H9 (cell line): ENCODE data around the gene TIAM1. TPM values are rescaled to one million over a fixed set of nuclear protein-coding genes. Genes with fewer than 3 reads are reported as not detected.

Experiments
- DNase-seq: peaks from one replicate; pipeline ENCODE4 v3.0.0-alpha.2; 2017
- H2AFZ ChIP-seq: one replicate; pipeline ENCODE4 v1.6.1; 2013; ENCODE audit warnings: mild to moderate bottlenecking, low read length, control low read depth, moderate library complexity
- H2AK5ac ChIP-seq: 2 replicates; pipeline ENCODE4 v1.6.1; 2013; ENCODE audit warnings: low read length, control low read depth, mixed read lengths; ENCODE audit not compliant: insufficient read length
- H2BK120ac ChIP-seq: one replicate; pipeline ENCODE4 v1.6.1; 2013; ENCODE audit warnings: low read depth, mild to moderate bottlenecking, low read length, control low read depth, inconsistent platforms; ENCODE audit not compliant: poor library complexity, severe bottlenecking
- H2BK12ac ChIP-seq: 2 replicates; pipeline ENCODE4 v1.6.1; 2013; ENCODE audit warnings: low read length, control low read depth, mixed read lengths, low read depth; ENCODE audit not compliant: insufficient read length
- H2BK15ac ChIP-seq: 2 replicates; pipeline ENCODE4 v1.6.1; 2013; ENCODE audit warnings: low read depth, low read length, control low read depth
- H2BK20ac ChIP-seq: one replicate; pipeline ENCODE4 v1.6.1; 2013; ENCODE audit warnings: low read depth, mild to moderate bottlenecking, low read length, control low read depth, inconsistent platforms; ENCODE audit not compliant: poor library complexity, severe bottlenecking
- H2BK5ac ChIP-seq: 2 replicates; pipeline ENCODE4 v1.6.1; 2013; ENCODE audit warnings: low read length, control low read depth, mixed read lengths; ENCODE audit not compliant: insufficient read length
- H3K14ac ChIP-seq: 2 replicates; pipeline ENCODE4 v1.6.1; 2013; ENCODE audit warnings: low read length, control low read depth; ENCODE audit not compliant: insufficient read depth
- H3K18ac ChIP-seq: 2 replicates; pipeline ENCODE4 v1.6.1; 2013; ENCODE audit warnings: low read depth, mild to moderate bottlenecking, mixed read lengths, low read length, control low read depth; ENCODE audit not compliant: insufficient read length
- H3K23ac ChIP-seq: 2 replicates; pipeline ENCODE4 v1.6.1; 2013; ENCODE audit warnings: low read length, control low read depth, mixed read lengths, low read depth; ENCODE audit not compliant: insufficient read length
- H3K23me2 ChIP-seq: 2 replicates; pipeline ENCODE4 v1.6.1; 2013; ENCODE audit warnings: low read depth, mild to moderate bottlenecking, mixed read lengths, low read length, control low read depth; ENCODE audit not compliant: insufficient read length, poor library complexity, severe bottlenecking
- H3K27ac ChIP-seq: 2 replicates; pipeline ENCODE4 v1.5.1; 2013; ENCODE audit warnings: low read length, control low read depth, mixed read lengths, low read depth; ENCODE audit not compliant: insufficient read length
- H3K27me3 ChIP-seq: 2 replicates; pipeline ENCODE4 v1.6.1; 2013; ENCODE audit warnings: low read length, control low read depth, inconsistent platforms; ENCODE audit not compliant: insufficient read depth
- H3K4ac ChIP-seq: 2 replicates; pipeline ENCODE4 v1.6.1; 2013; ENCODE audit warnings: low read depth, mild to moderate bottlenecking, control low read depth, inconsistent platforms, low read length, moderate library complexity
- H3K4me1 ChIP-seq: 2 replicates; pipeline ENCODE4 v1.6.1; 2013; ENCODE audit warnings: low read length, control low read depth, inconsistent platforms; ENCODE audit not compliant: insufficient read depth
- H3K4me2 ChIP-seq: 2 replicates; pipeline ENCODE4 v1.6.1; 2013; ENCODE audit warnings: low read length, control low read depth, mixed read lengths; ENCODE audit not compliant: insufficient read length, insufficient read depth
- H3K56ac ChIP-seq: 2 replicates; pipeline ENCODE4 v1.6.1; 2013; ENCODE audit warnings: low read depth, mild to moderate bottlenecking, mixed read lengths, low read length, control low read depth; ENCODE audit not compliant: insufficient read length
- H3K79me1 ChIP-seq: 2 replicates; pipeline ENCODE4 v1.6.1; 2013; ENCODE audit warnings: low read depth, mild to moderate bottlenecking, moderate library complexity, low read length, control low read depth, inconsistent platforms; ENCODE audit not compliant: insufficient read depth, poor library complexity, severe bottlenecking
- H3K79me2 ChIP-seq: 2 replicates; pipeline ENCODE4 v1.6.1; 2013; ENCODE audit warnings: low read length, control low read depth, inconsistent platforms; ENCODE audit not compliant: insufficient read depth
- H3K9ac ChIP-seq: 2 replicates; pipeline ENCODE4 v1.6.1; 2013; ENCODE audit warnings: low read length, control low read depth, mixed read lengths; ENCODE audit not compliant: insufficient read length; ENCODE audit errors: extremely low read depth
- H3K9me3 ChIP-seq: one replicate; pipeline ENCODE4 v1.6.1; 2013; ENCODE audit warnings: low read depth, low read length, inconsistent platforms; ENCODE audit not compliant: control insufficient read depth
- H3T11ph ChIP-seq: one replicate; pipeline ENCODE4 v1.6.1; 2013; ENCODE audit warnings: mild to moderate bottlenecking, low read length, control low read depth, inconsistent platforms
- H4K20me1 ChIP-seq: one replicate; pipeline ENCODE4 v1.6.1; 2013; ENCODE audit not compliant: control insufficient read depth, insufficient read length, insufficient read depth
- H4K5ac ChIP-seq: 2 replicates; pipeline ENCODE4 v1.6.1; 2013; ENCODE audit warnings: low read depth, mild to moderate bottlenecking, mixed read lengths, low read length, control low read depth; ENCODE audit not compliant: insufficient read length
- H4K8ac ChIP-seq: replicated peaks from 2 replicates; pipeline ENCODE4 v1.6.1; 2013; ENCODE audit warnings: low read length, control low read depth, mixed read lengths, low read depth; ENCODE audit not compliant: insufficient read length
- H4K91ac ChIP-seq: 2 replicates; pipeline ENCODE4 v1.6.1; 2013; ENCODE audit warnings: low read depth, mild to moderate bottlenecking, moderate library complexity, mixed read lengths, low read length, control low read depth; ENCODE audit not compliant: insufficient read length
- H3K27ac Mint-ChIP-seq, 3 experiments: 2 replicates in 2 of 3; 3 replicates in 1 of 3; pipeline ENCODE4 v1.8.0; 2020 to 2021; ENCODE audit warnings: mixed read lengths in 3 of 3, mild to moderate bottlenecking in 1 of 3, moderate library complexity in 1 of 3
- H3K27me3 Mint-ChIP-seq: 2 replicates; pipeline ENCODE4 v1.8.0; 2021; ENCODE audit warnings: low read depth, mild to moderate bottlenecking, moderate library complexity, mixed read lengths
- H3K36me3 Mint-ChIP-seq, 3 experiments: 2 replicates in 2 of 3; 3 replicates in 1 of 3; pipeline ENCODE4 v1.8.0; 2020 to 2021; ENCODE audit warnings: low read depth in 3 of 3, mixed read lengths in 3 of 3; ENCODE audit not compliant: insufficient read depth in 1 of 3
- H3K4me1 Mint-ChIP-seq, 2 experiments: 2 replicates each; pipeline ENCODE4 v1.8.0; 2020; ENCODE audit warnings: mixed read lengths in 2 of 2
- H3K4me3 Mint-ChIP-seq, 2 experiments: 2 replicates in 1 of 2; 3 replicates in 1 of 2; pipeline ENCODE4 v1.8.0; 2020 to 2021; ENCODE audit warnings: mild to moderate bottlenecking in 2 of 2, mixed read lengths in 2 of 2, moderate library complexity in 1 of 2
- H3K9me3 Mint-ChIP-seq, 2 experiments: 2 replicates in 1 of 2; 3 replicates in 1 of 2; pipeline ENCODE4 v1.8.0; 2020; ENCODE audit warnings: mild to moderate bottlenecking in 2 of 2, mixed read lengths in 2 of 2, moderate library complexity in 1 of 2
- WGBS: extraction: QIAGEN DNeasy Blood & Tissue Kit; methylation state at CpG from one replicate; pipeline ENCODE4 v1.1.7; 2013; ENCODE audit warnings: missing lambda C conversion rate, low lambda C conversion rate, mixed read lengths; ENCODE audit not compliant: insufficient read length; ENCODE audit errors: extremely low coverage; 5-methylcytosine and 5-hydroxymethylcytosine counted together
- total RNA-seq: library from RNA; stranded (reverse); gene quantifications from 2 replicates; pipeline ENCODE4 v1.2.1, GENCODE V29; 2021
- TF ChIP-seq, protein P1 (sequence below): fragments of 200-600 bp; sonication (generic); conservative IDR thresholded peaks from 3 replicates; pipeline ENCODE4 v1.8.0; 2021; ENCODE audit warnings: antibody characterized with exemption, mild to moderate bottlenecking

Gene TIAM1
- total RNA-seq, 1 experiment from 2014 or later = 23.1 TPM

DNA sequence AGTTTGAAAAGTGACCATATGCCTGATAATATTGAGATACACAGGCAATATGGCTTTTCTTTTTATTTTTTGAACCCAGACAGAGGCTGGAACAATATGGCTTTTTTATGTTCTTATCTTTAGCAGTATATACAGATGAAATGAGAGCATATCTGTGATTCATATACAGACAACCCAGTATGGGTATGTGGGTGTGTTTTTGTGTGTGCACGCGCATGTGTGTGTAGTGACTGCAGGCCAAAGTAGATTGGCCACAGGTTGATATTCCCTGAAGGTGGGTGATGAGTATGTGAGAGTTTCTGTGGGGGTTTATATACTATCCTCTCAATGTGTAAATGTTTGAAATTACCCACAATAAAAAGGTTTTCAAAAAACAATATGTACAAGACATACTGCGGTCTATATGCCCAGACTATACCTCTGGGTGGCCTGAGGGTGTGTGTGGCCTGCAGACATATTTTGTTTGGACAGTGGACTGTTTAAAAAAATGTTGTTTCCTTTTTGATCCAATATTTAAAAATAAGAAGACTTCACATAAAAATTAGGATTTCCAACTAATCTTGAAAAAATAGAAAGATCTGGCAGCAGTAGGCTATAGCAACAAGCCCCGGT is 26.3 kb upstream of the TIAM1 start:
- H3K18ac ChIP-seq = no peak overlapping the region
- H3K27ac Mint-ChIP-seq = no peak overlapping the region
- no peak overlapping the region for H3K4me3 Mint-ChIP-seq
- H3K9me3 ChIP-seq = no peaks in the 10 kb centered on the region
- no peak overlapping the region for H2BK120ac ChIP-seq
- H3K9me3 Mint-ChIP-seq = no peaks in the 10 kb centered on the region
- H3K14ac ChIP-seq = no peak overlapping the region
- H3K27me3 Mint-ChIP-seq = no peaks in the 10 kb centered on the region; the same call in 1 of the 2 replicates
- no peak overlapping the region for H3K4me2 ChIP-seq
- H2BK12ac ChIP-seq = no peak overlapping the region
- H4K91ac ChIP-seq = no peak overlapping the region
- no peak overlapping the region for H2BK15ac ChIP-seq
- no peak overlapping the region for H4K5ac ChIP-seq
- no peak overlapping the region for H2BK5ac ChIP-seq
- H3K79me1 ChIP-seq = no peaks in the 10 kb centered on the region
- H4K20me1 ChIP-seq = no peaks in the 10 kb centered on the region
- no peak overlapping the region for H3T11ph ChIP-seq
- no peaks in the 10 kb centered on the region; the same call in 1 of the 2 replicates for H3K4me1 ChIP-seq
- TF ChIP-seq, protein P1, sequence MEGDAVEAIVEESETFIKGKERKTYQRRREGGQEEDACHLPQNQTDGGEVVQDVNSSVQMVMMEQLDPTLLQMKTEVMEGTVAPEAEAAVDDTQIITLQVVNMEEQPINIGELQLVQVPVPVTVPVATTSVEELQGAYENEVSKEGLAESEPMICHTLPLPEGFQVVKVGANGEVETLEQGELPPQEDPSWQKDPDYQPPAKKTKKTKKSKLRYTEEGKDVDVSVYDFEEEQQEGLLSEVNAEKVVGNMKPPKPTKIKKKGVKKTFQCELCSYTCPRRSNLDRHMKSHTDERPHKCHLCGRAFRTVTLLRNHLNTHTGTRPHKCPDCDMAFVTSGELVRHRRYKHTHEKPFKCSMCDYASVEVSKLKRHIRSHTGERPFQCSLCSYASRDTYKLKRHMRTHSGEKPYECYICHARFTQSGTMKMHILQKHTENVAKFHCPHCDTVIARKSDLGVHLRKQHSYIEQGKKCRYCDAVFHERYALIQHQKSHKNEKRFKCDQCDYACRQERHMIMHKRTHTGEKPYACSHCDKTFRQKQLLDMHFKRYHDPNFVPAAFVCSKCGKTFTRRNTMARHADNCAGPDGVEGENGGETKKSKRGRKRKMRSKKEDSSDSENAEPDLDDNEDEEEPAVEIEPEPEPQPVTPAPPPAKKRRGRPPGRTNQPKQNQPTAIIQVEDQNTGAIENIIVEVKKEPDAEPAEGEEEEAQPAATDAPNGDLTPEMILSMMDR = no peak
- H3K23me2 ChIP-seq = no peaks in the 10 kb centered on the region
- no peaks in the 10 kb centered on the region for H3K36me3 Mint-ChIP-seq
- no peaks in the 10 kb centered on the region for H3K79me2 ChIP-seq
- H3K4ac ChIP-seq = no peak overlapping the region
- H3K56ac ChIP-seq = no peak overlapping the region
- no CpG with 5 or more reads among the region's 4 CpGs for WGBS
- H4K8ac ChIP-seq = no peak overlapping the region
- DNase-seq = no peak
- peaks cover 13 to 14% of the 10 kb centered on the region in 2 experiments for H3K4me1 Mint-ChIP-seq
- H3K23ac ChIP-seq = no peak overlapping the region
- no peak overlapping the region for H2AFZ ChIP-seq
- H3K27me3 ChIP-seq = no peaks in the 10 kb centered on the region
- no peak overlapping the region for H3K9ac ChIP-seq
- no peak overlapping the region for H2BK20ac ChIP-seq
- H3K27ac ChIP-seq = no peak overlapping the region
- H2AK5ac ChIP-seq = no peak overlapping the region
